ENCODE measurements around the gene LRRC63.

The LRRC63 gene

GRCh38 chr13:46286972-46287371 lies 75.2 kb downstream of the LRRC63 start:
- TF ChIP-seq WT1 (tag by site-specific recombination; IDR thresholded peaks at IDR 0.05) (no peak), SP3 (tag by site-specific recombination; IDR thresholded peaks at IDR 0.05) (no peak), HOXC10 (CRISPR knock-in tag; IDR thresholded peaks at IDR 0.05) (no peak)
- CTCF ChIA-PET, result no interaction called here
- no peaks in the 10 kb centered on the region for H3K36me3 ChIP-seq (ENCODE audit: control insufficient read depth in 2 of 2, insufficient read depth in 1 of 2, low read length in 2 of 2)
- POLR2A ChIA-PET, result no interaction called here
- no peaks in the 10 kb centered on the region for H3K9me3 ChIP-seq (ENCODE audit: control insufficient read depth, insufficient read depth, low read depth, low read length)
- no peak overlapping the region for H3K4me3 ChIP-seq (ENCODE audit: low read depth, low read length)
- H3K4me1 ChIP-seq (ENCODE audit: control insufficient read depth, insufficient read depth, low read length), result no peaks in the 10 kb centered on the region
- no peak overlapping the region for H3K27ac ChIP-seq (ENCODE audit: extremely low read depth, low read depth, low read length)

- no peaks in the 10 kb centered on the region for H3K9me3 ChIP-seq (ENCODE audit: control insufficient read depth, insufficient read depth, low read depth, low read length)
- TF ChIP-seq HOXA7 (CRISPR knock-in tag; IDR thresholded peaks at IDR 0.05; ENCODE audit: borderline replicate concordance), result no peak
- TF ChIP-seq ZNF654 (tag by site-specific recombination; IDR thresholded peaks at IDR 0.05; ENCODE audit: low read depth), result peak; percentile 57
- TF ChIP-seq ZNF660 (tag by site-specific recombination; IDR thresholded peaks at IDR 0.05), result peak; percentile 46; the same call in 1 of the 2 replicates
- H3K4me3 ChIP-seq (ENCODE audit: low read depth, low read length), result no peak overlapping the region
- CTCF ChIA-PET, result interaction anchor here (0.5 to 1.3 kb wide), 6 partner anchors 9 to 220 kb away, joined by 3 to 5 read pairs (median 3); no protein-coding TSS in a partner anchor
- POLR2A ChIA-PET, result no interaction called here
- no peak overlapping the region for H3K27ac ChIP-seq (ENCODE audit: extremely low read depth, low read depth, low read length)
- no peaks in the 10 kb centered on the region for H3K36me3 ChIP-seq (ENCODE audit: control insufficient read depth in 2 of 2, insufficient read depth in 1 of 2, low read length in 2 of 2)
- no peaks in the 10 kb centered on the region for H3K4me1 ChIP-seq (ENCODE audit: control insufficient read depth, insufficient read depth, low read length)
Observed at GRCh38 chr13:46288570-46289259, 77.0 kb downstream of the LRRC63 start.

GRCh38 chr13:46289260-46289955 lies 77.7 kb downstream of the LRRC63 start:
- Histone ChIP-seq H3K9me3 (ENCODE audit: control insufficient read depth, insufficient read depth, low read depth, low read length) (no peaks in the 10 kb centered on the region), H3K4me1 (ENCODE audit: control insufficient read depth, insufficient read depth, low read length) (no peaks in the 10 kb centered on the region), H3K27ac (ENCODE audit: extremely low read depth, low read depth, low read length) (no peak overlapping the region), H3K4me3 (ENCODE audit: low read depth, low read length) (no peak overlapping the region), H3K36me3 (ENCODE audit: control insufficient read depth in 2 of 2, insufficient read depth in 1 of 2, low read length in 2 of 2) (no peaks in the 10 kb centered on the region)
- CTCF ChIA-PET, result interaction anchor here (0.6 to 1.3 kb wide), 7 partner anchors 10 to 306 kb away, joined by 3 to 4 read pairs (median 3); no protein-coding TSS in a partner anchor
- POLR2A ChIA-PET, result no interaction called here
- no peak for TF ChIP-seq ZNF2 (tag by site-specific recombination; IDR thresholded peaks at IDR 0.05)
- no peak for TF ChIP-seq ZNF404 (tag by site-specific recombination; IDR thresholded peaks at IDR 0.05)
- no peak for TF ChIP-seq ZNF626 (tag by site-specific recombination; IDR thresholded peaks at IDR 0.05)
- TF ChIP-seq ZNF654 (tag by site-specific recombination; IDR thresholded peaks at IDR 0.05; ENCODE audit: low read depth), result no peak
- no peak for TF ChIP-seq ZNF776 (tag by site-specific recombination; IDR thresholded peaks at IDR 0.05; ENCODE audit: borderline replicate concordance)
- no peak for TF ChIP-seq ZNF202 (tag by site-specific recombination; IDR thresholded peaks at IDR 0.05; ENCODE audit: borderline replicate concordance)
- TF ChIP-seq TRIM28 (IDR thresholded peaks at IDR 0.05; ENCODE audit: borderline replicate concordance, low read length), result no peak
- TF ChIP-seq BCL11B (tag by site-specific recombination; IDR thresholded peaks at IDR 0.05; ENCODE audit: low read depth), result no peak
- no peak for TF ChIP-seq KLF17 (tag by site-specific recombination; IDR thresholded peaks at IDR 0.05)
- no peak for TF ChIP-seq GFI1B (tag by site-specific recombination; IDR thresholded peaks at IDR 0.05)
- TF ChIP-seq ZFHX2 (tag by site-specific recombination; conservative IDR thresholded peaks at IDR 0.05), result no peak
- TF ChIP-seq ZNF843 (tag by site-specific recombination; IDR thresholded peaks at IDR 0.05), result no peak
- TF ChIP-seq ZNF580 (tag by site-specific recombination; IDR thresholded peaks at IDR 0.05), result no peak
- TF ChIP-seq ZNF157 (tag by site-specific recombination; IDR thresholded peaks at IDR 0.05), result no peak
- TF ChIP-seq REPIN1 (tag by site-specific recombination; IDR thresholded peaks at IDR 0.05; ENCODE audit: low read depth), result no peak
- no peak for TF ChIP-seq SCRT2 (tag by site-specific recombination; IDR thresholded peaks at IDR 0.05)
